Measurements from ENCODE around the gene STRN4. TPM values are rescaled to one million over a fixed set of nuclear protein-coding genes. Genes with fewer than 3 reads are reported as not detected.

STRN4 gene
- total RNA-seq, 1 donor from 2014 or later = 124 TPM

- H3K27ac Mint-ChIP-seq = no peak overlapping the region
- DNase-seq (ENCODE audit: low spot score in 2 of 2, unreplicated experiment in 2 of 2) = no peak
Observed at GRCh38 chr19:46674416-46675178, 71.7 kb downstream of the STRN4 start.

GRCh38 chr19:46670813-46671212, 75.4 kb downstream of the STRN4 start:
- no peak for TF ChIP-seq CTCF (IDR thresholded peaks at IDR 0.05; ENCODE audit: unreplicated experiment)
- Mint-ChIP-seq H3K36me3 (peaks cover 17% of the 10 kb centered on the region), H3K9me3 (no peaks in the 10 kb centered on the region), H3K4me1 (no peaks in the 10 kb centered on the region), H3K27me3 (ENCODE audit: low read depth) (no peaks in the 10 kb centered on the region), H3K4me3 (no peak overlapping the region), H3K27ac (no peak overlapping the region)
- no peak for DNase-seq (ENCODE audit: low spot score in 2 of 2, unreplicated experiment in 2 of 2)

More at GRCh38 chr19:46674416-46675178, 71.7 kb downstream of the STRN4 start:
- Mint-ChIP-seq H3K4me3 (no peak overlapping the region), H3K9me3 (no peaks in the 10 kb centered on the region), H3K27me3 (ENCODE audit: low read depth) (no peaks in the 10 kb centered on the region), H3K4me1 (no peaks in the 10 kb centered on the region), H3K36me3 (peaks cover 37% of the 10 kb centered on the region)
- no peak for TF ChIP-seq CTCF (IDR thresholded peaks at IDR 0.05; ENCODE audit: unreplicated experiment)

Small RNAs within 50 kb of the gene (microRNA-seq; reads per million reads assigned to microRNA genes)
- 5.3 reads per million, percentile 21 among the genes with 10 or more reads in this experiment for gene MIR320E

Other genes starting within 250 kb of the STRN4 start
- gene CALM3, start 145.1 kb downstream of the STRN4 start, total RNA-seq = 231 to 233 TPM (median 231 TPM) in 3 replicates
- 5.0 to 6.2 TPM (median 5.9 TPM) in 3 replicates for gene PTGIR, start 121.4 kb downstream of the STRN4 start, total RNA-seq
- gene GNG8, start 110.2 kb downstream of the STRN4 start, total RNA-seq = 7.6 to 13.7 TPM (median 12.2 TPM) in 3 replicates
- 48.4 to 50.4 TPM (median 48.8 TPM) in 3 replicates for gene DACT3, start 85.3 kb downstream of the STRN4 start, total RNA-seq
- gene PRKD2, start 29.3 kb downstream of the STRN4 start, total RNA-seq = 73.7 to 75.9 TPM (median 74.7 TPM) in 3 replicates
- 34.3 to 40.6 TPM (median 37.0 TPM) in 3 replicates for gene FKRP, start 393 bp downstream of the STRN4 start, total RNA-seq
- 45.3 to 49.3 TPM (median 48.4 TPM) in 3 replicates for gene SLC1A5, start 42.1 kb upstream of the STRN4 start, total RNA-seq
- 97.5 to 109 TPM (median 107 TPM) in 3 replicates for gene AP2S1, start 104.4 kb upstream of the STRN4 start, total RNA-seq
- 74.9 to 77.9 TPM (median 77.4 TPM) in 3 replicates for gene ARHGAP35, start 114.5 kb upstream of the STRN4 start, total RNA-seq